Right lobe of liver (tissue), 6 donors: ENCODE measurements around the gene ALDH3A2. TPM values are rescaled to one million over a fixed set of nuclear protein-coding genes. Genes with fewer than 3 reads are reported as not detected.

Source experiments
- ATAC-seq, 4 donors: fragments of 200-7000 bp; cut with Tn5 transposase; one replicate each; pipeline ENCODE4 v1.9.1; 2020; ENCODE audit warnings: mild to moderate bottlenecking in 4 of 4, moderate library complexity in 4 of 4
- DNase-seq, 3 donors: peaks; one replicate each; pipeline ENCODE4 v3.0.0-alpha.2; 2020
- H3K27ac ChIP-seq, 3 donors: fragments of 200-600 bp; one replicate each; pipeline ENCODE4 v1.8.0; 2022
- H3K27me3 ChIP-seq, 2 donors: fragments of 200-600 bp; one replicate each; pipeline ENCODE4 v1.8.0; 2022
- H3K36me3 ChIP-seq, 4 donors: fragments of 200-600 bp; sonication (generic) in 1 of 4; one replicate each; pipeline versions ENCODE4 v1.5.1 to v1.8.0; 2017 to 2022; ENCODE audit warnings: control low read depth in 1 of 4
- H3K4me1 ChIP-seq, 4 donors: fragments of 200-600 bp; sonication (generic) in 1 of 4; one replicate each; pipeline versions ENCODE4 v1.5.1 to v1.8.0; 2017 to 2022; ENCODE audit warnings: control low read depth in 1 of 4
- H3K4me3 ChIP-seq, 3 donors: fragments of 200-600 bp; one replicate each; pipeline ENCODE4 v1.8.0; 2022
- H3K9me3 ChIP-seq, 4 donors: fragments of 200-600 bp; sonication (generic) in 1 of 4; one replicate each; pipeline versions ENCODE4 v1.5.1 to v1.8.0; 2017 to 2022; ENCODE audit warnings: control low read depth in 1 of 4
- POLR2A ChIP-seq: fragments of 450-650 bp; IDR thresholded peaks from one replicate; pipeline ENCODE4 v1.6.1; 2017; ENCODE audit warnings: antibody characterized with exemption, mild to moderate bottlenecking
- WGBS: methylation state at CpG from one replicate; pipeline ENCODE4 v1.1.6; 2018; ENCODE audit warnings: low coverage, low lambda C conversion rate; ENCODE audit not compliant: insufficient coverage; ENCODE audit errors: missing lambda C conversion rate; 5-methylcytosine and 5-hydroxymethylcytosine counted together
- intact Hi-C, 2 donors: fragments of 100-400 bp; cut with DNase I; formaldehyde crosslinking; loops; one replicate each; pipeline versions ENCODE4 v1.11.2 to v1.14.1; 2022
- total RNA-seq, 6 experiments: library from RNA; depleted of rRNA in 2 of 6; stranded (reverse); fragments of >200 nt in 2 of 6; fragmentation: NEBNext Ultra II Directional in 3 of 6; extraction: Animal tissue kit (Norgen Biotek cat#: 25700) in 3 of 6; gene quantifications; one replicate each; pipeline versions ENCODE4 v1.1.0 to v1.2.4, GENCODE V29; 2016 to 2023
- TF ChIP-seq, protein P1 (sequence below), 4 donors: fragments of 200-600 bp in 3 of 4; fragments of 450-650 bp in 1 of 4; IDR thresholded peaks; one replicate each; pipeline versions ENCODE4 v1.5.1 to v1.8.0; 2016 to 2022; ENCODE audit warnings: antibody characterized with exemption in 4 of 4, mild to moderate bottlenecking in 2 of 4
- donor health status: DM: no; HTN: yes; CAD: no.
- donor health status: DM: no; HTN: no; CAD: no.
- donor health status: DM: no; HTN: no; CAD: no.
- donor health status: DM: no; HTN: yes; CAD: no.
- donor health status: DM: no; HTN: yes; CAD: no.

The ALDH3A2 gene
- total RNA-seq, 6 experiments from 2014 or later, result 102 to 264 (median 182) TPM

DNA sequence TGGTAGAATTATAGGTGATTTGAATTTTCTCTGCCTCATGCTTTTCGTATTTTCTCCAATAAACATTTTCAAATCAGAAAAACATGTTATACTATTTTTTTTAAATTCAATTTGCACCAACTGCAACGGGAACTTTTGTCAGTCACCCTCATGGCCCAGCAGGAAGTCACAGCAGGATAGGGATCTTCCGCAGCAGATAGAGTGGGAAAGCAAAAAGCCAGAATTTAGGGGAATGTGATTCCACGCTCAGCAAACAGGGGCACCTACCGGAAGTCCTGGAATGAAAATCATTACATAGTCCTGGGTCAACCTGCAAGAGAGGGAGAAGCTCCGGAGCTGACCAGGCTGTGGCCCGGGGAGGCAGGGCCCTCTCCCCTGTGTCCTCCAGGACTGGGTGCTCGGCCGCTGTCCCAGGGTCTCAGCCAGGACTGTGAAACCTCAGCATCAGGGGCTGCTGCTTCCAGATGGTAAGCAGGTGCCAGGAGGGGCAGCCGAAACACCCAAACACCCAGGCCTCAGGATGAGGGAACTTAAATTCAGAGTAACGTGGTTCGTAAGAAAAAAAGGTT, 64.0 kb downstream of the ALDH3A2 start:
- Histone ChIP-seq H3K9me3 (no peaks in the 10 kb centered on the region), H3K4me3 (no peak overlapping the region), H3K27ac (no peak overlapping the region), H3K36me3 (no peaks in the 10 kb centered on the region), H3K27me3 (no peaks in the 10 kb centered on the region), H3K4me1 (no peaks in the 10 kb centered on the region)
- 57% methylated on average over 10 of the region's 12 CpGs for WGBS
- no peak for TF ChIP-seq POLR2A
- TF ChIP-seq, protein P1, sequence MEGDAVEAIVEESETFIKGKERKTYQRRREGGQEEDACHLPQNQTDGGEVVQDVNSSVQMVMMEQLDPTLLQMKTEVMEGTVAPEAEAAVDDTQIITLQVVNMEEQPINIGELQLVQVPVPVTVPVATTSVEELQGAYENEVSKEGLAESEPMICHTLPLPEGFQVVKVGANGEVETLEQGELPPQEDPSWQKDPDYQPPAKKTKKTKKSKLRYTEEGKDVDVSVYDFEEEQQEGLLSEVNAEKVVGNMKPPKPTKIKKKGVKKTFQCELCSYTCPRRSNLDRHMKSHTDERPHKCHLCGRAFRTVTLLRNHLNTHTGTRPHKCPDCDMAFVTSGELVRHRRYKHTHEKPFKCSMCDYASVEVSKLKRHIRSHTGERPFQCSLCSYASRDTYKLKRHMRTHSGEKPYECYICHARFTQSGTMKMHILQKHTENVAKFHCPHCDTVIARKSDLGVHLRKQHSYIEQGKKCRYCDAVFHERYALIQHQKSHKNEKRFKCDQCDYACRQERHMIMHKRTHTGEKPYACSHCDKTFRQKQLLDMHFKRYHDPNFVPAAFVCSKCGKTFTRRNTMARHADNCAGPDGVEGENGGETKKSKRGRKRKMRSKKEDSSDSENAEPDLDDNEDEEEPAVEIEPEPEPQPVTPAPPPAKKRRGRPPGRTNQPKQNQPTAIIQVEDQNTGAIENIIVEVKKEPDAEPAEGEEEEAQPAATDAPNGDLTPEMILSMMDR (IDR thresholded peaks at IDR 0.05), result no peak
- ATAC-seq (no peak), DNase-seq (no peak)
- intact Hi-C loops, result no loop called here

DNA sequence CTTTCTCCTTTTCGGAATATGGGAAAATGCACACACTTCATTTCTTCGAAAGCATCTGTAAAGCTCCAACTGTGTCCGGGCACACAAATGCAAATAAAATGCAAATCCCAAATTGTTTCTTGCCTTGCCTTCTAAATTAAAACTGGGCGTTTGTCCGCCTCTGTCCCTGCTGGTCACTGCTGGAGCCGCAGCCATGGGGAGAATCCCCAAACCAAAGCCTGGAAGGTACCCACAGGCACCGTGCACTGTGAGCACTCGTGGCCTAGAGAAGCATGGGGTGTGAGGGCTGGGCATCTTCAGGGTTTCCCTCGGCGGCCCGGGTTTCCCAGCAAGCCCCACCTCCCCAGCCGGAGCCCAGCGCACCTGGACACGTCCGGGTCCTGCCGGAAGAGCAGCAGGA, 64.9 kb downstream of the ALDH3A2 start:
- TF ChIP-seq, protein P1 (IDR thresholded peaks at IDR 0.05), result no peak
- no peak for TF ChIP-seq POLR2A
- WGBS, result 91% methylated on average over 4 of the region's 16 CpGs
- Histone ChIP-seq H3K4me1 (no peaks in the 10 kb centered on the region), H3K4me3 (no peak overlapping the region), H3K27me3 (no peaks in the 10 kb centered on the region), H3K36me3 (no peaks in the 10 kb centered on the region), H3K9me3 (no peaks in the 10 kb centered on the region), H3K27ac (no peak overlapping the region)
- intact Hi-C loops, result no loop called here
- DNase-seq, result no peak
- no peak for ATAC-seq

DNA sequence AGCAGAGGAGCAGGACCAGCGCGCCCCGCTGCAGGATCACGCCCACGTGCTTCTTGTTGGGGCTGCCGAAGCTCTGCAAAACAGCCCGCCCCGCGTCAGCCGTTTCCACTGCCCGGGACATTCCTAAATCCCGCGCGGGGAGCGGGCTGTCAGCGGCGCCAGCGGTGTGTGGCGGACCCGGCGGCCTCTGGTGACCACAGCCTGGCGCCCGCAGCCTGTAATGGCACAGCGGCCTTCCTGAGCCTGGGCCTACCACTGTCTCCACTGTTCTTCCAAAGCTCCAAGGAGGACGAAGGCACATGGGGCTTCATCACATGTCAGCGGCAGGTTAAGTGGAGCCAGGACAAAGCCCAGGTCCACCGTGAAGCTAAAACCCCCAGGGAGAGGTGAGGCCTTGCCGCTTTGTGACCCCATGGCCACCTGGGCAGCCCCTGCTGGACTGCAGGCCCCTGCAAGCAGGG, 65.4 kb downstream of the ALDH3A2 start:
- intact Hi-C loops, result no loop called here
- ATAC-seq, result no peak
- no peak overlapping the region for H3K27ac ChIP-seq
- TF ChIP-seq, protein P1 (IDR thresholded peaks at IDR 0.05), result no peak
- TF ChIP-seq POLR2A, result no peak
- no peaks in the 10 kb centered on the region for H3K4me1 ChIP-seq
- DNase-seq, result no peak
- no peaks in the 10 kb centered on the region for H3K36me3 ChIP-seq
- no peaks in the 10 kb centered on the region for H3K9me3 ChIP-seq
- no CpG with 5 or more reads among the region's 28 CpGs for WGBS
- no peak overlapping the region for H3K4me3 ChIP-seq
- no peaks in the 10 kb centered on the region for H3K27me3 ChIP-seq

DNA sequence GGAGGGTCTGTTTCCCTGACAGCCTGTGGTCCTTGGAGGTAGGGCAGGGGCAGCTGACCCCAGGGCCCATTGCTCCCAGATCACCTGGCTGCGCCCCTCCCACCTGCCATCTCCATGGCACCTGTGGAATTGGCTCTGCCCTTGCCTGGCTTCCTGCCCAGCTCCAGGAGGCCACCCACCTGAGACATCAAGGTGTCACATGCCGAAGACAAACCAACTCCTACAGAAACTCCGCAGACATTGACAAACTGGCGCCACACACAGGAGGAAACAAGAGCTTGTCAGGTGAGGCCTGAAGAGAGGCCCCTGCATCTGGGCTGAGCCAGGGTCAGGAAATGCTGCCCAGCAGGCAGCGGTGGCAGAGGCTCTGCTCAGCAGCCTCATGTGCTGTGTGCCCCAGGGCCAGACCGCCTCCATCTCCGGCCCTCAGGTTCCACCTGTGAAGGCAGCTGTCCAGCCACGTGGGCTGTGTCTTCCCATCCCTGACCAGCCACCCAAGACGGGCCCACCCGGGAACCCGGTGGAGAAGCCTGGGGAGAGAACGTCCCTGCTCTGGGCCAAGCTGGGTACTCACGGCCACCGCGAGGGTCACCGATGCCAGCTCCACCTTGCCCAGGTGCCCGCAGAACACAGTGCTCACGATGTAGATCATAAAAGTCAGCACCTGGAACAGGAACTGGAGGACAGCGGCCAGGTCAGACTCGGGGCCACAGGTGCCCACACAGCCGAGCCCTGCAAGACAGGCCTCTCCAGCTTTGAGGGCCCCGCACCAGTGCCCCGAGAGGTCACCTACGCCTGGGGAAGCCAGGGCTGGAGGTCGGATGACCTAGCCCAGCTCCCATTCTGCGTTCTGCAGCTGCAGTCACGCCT, 66.2 kb downstream of the ALDH3A2 start:
- Histone ChIP-seq H3K4me3 (no peak overlapping the region), H3K27me3 (no peaks in the 10 kb centered on the region), H3K4me1 (no peaks in the 10 kb centered on the region), H3K27ac (no peak overlapping the region), H3K9me3 (no peaks in the 10 kb centered on the region), H3K36me3 (no peaks in the 10 kb centered on the region)
- TF ChIP-seq POLR2A, result no peak
- TF ChIP-seq, protein P1 (IDR thresholded peaks at IDR 0.05), result no peak
- intact Hi-C loops, result no loop called here
- ATAC-seq (peak in 1 of 4 donors; percentile 5), DNase-seq (no peak)
- WGBS, result 80% methylated on average over 2 of the region's 27 CpGs
